HG02588 (cell line): ENCODE data around the gene TRAF1.

Source experiments
- ATAC-seq: cut with Tn5 transposase; IDR thresholded peaks from one replicate; pipeline ENCODE4 v1.9.1; 2021; ENCODE audit warnings: mild to moderate bottlenecking, moderate library complexity; ENCODE audit not compliant: unreplicated experiment

The TRAF1 gene

DNA sequence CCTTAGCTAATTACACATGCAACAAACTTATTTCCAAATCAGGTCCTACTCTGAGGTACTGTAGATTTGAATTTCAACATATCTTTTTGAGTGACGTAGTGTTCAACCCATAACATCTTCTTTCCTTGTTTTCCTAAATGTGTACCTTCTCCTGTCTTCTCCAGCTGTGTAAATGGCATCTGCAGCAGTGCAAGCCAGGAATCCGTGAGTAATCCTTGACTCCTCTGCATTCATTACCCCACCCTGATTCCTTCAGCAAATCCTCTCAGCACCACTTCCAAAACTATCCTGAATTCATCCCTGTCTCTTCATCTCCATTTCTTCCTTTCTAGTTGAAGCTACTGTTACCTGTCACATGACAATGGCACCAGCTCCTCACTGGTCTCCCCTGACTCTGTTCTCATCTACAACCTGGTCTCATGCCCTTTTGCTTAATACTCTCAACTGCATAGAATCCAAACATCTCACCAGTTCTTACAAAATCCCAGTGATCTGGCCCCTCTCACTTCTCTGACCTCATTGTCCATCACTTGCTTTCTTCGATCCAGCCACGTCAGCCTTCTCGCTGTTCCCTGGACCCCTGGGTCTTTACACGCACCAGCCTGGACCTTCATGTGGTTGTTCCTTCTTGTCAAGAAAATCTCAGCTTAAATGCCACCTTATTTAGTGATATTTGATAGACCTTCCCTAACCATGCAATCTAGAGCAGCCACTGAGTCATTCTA lies 14.6 kb upstream of the TRAF1 start:
- ATAC-seq, result no peak

DNA sequence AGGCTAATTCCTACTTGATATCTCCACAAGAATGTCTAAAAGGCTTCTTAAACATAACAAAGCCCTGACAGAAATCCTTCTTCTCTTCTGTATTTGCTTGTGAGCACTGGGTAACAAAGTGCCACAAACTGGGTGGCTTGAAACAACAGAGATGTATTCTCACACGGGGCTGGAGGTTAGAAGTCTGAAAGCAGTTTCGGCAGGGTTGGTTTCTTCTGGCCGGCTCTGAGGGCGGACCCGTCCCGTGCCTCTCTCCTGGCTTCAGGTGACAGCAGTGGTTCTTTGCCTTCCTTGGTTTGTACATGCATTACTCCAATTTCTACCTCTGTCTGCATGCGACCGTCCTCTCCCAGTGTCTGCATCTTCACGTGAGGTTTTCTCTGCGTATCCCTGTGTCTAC lies 14.0 kb upstream of the TRAF1 start:
- ATAC-seq, result no peak

DNA sequence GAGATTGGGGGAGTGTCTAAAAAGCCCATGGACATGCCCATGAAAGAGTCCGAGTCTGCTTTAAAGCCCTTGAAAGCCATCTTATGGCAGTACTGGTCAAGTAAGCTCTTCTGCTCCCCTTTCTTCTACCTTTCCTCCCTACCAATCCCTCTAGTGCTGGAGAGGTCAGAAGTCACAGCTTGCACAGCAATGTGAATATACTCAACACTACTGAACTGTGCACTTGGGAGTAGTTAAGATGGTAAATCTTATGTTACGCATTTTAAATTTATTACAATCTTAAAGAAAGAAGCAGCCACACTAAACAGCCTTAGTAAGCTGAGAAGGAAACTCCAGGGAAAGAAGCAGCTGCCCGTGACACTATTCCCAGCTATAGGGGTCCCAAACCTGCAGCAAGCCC lies 12.3 kb upstream of the TRAF1 start:
- no peak for ATAC-seq

DNA sequence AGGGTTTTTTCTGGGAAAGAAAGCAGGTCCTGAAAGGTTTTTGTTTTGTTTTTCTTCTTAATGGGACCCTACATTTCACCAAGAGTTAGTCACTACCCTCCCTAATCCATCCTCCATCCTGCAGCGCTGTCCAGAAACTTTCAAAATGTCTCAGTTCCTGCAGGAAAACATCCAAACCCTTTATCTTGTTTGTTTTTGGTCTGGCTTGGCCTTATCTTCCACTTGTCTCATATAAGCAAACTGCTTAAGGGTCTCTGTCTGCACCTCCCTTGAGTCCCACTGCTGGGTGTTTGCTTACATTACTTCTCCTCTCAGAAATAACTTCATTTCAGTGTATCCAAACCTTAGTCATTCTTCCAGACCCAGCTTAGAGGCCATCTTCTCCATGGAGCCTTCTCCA lies 11.0 kb upstream of the TRAF1 start:
- no peak for ATAC-seq

DNA sequence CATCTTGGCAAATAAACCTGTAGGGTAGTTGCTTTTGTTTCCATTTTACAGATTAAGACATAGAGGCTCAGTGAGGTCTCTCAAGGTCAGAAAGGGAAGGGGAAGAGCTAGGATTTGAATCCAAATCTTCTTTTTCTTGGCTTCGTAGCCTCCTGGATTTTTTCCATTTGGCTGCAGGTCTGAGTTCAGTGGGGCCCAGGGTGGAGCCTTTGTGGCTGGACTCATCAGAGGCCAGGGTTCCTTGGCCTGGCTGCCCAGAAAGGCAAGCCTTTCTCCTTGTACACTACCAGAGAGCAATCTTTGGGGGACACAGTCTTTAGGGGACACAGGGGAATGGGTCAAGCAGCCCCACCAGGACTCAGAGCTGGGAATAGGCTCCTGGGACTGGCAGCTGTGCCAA lies 10.5 kb upstream of the TRAF1 start:
- ATAC-seq, result no peak

DNA sequence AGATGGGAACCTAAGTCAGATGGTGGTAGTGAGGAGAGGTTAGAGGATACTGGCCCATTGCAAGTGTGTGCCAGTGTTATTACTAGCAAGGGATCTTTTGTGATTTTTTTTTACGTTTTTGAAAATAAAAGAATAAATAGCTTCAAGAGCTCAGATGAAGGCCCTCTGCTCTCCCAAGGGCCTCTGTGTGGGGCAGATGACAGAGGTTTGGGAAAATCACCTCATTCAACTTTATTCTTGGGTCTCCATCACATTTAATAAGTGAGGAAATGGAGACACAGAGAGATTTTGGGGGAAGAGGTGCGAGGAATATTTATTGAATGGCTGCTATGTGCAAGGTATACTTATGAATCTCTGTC lies 10.1 kb upstream of the TRAF1 start:
- no peak for ATAC-seq

DNA sequence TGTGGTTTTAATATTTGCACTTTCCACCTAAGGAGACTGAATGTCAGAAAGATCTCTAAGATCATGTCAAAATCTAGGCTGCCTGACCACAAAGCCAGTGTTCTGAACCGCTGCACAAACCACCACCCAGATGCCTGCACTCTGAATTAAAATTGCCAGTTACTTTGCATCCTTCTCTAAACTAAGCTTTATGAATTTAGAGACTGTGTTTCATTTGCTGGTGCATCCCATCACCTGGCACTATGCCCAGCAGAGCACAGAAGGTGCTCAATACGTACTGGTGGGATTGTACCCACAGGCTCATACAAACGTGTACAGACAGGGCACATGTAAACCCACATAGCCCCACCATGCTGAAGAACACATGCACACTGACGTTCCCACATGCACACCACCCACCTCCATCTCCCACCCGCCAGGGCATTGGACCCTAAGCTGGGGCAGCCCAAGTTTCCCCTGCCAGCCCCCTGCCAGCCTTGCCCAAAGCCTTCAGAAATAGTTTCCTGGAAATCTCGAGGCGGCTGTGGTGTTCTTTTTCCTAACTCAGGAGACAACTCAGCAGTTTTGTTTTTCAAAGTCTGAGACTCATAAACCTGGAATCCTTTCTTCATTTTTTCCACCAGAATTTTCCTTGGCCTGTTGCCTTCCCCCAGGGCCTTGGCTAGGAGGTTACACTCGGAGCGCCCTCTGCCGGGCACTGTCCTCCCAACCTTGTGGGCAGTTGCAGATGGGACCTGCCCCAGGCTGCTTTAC lies 9.6 kb upstream of the TRAF1 start:
- peak; percentile 38 for ATAC-seq

DNA sequence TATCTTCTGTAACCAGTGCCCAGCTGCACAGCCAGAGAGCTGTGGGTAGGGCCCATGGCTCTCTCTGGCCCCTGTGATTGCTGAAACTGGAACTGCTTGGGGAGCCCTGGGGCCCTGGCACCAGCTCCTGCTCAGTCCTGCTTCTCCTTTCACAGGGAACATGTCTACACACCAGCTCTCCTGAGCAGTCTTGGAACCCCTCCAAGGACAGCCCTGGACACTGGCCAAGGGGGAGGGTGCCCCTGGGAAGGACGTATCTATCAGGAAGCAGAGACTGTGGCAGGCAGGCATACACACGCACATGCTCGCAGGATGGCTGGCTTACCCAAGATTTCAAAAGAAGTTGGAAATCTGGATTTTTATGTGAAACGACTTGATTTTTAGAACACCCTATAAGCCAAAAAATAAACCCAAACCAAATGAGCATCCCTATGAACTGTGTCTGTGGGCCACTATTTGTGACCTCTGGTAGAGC lies 8.8 kb upstream of the TRAF1 start:
- no peak for ATAC-seq

DNA sequence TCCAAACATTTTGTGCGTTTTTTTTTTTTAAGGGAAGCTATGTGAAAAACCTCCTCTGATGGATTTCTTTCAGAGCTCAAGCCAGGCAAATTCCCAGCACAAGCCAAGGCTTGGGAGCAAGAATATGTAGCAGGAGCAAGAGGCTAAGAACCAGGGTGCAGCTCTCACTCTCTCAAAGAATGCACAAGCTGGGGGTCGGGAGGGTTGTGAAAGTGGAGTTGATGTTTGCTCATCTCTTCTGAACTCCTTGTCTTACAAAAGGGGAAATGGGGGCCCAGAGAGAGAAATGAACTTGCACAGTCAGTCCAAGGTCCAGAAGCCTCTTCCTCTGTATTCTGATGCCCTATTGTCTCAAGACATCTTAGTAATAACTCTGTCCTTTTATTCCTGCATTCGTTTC lies 7.7 kb upstream of the TRAF1 start:
- ATAC-seq, result no peak

DNA sequence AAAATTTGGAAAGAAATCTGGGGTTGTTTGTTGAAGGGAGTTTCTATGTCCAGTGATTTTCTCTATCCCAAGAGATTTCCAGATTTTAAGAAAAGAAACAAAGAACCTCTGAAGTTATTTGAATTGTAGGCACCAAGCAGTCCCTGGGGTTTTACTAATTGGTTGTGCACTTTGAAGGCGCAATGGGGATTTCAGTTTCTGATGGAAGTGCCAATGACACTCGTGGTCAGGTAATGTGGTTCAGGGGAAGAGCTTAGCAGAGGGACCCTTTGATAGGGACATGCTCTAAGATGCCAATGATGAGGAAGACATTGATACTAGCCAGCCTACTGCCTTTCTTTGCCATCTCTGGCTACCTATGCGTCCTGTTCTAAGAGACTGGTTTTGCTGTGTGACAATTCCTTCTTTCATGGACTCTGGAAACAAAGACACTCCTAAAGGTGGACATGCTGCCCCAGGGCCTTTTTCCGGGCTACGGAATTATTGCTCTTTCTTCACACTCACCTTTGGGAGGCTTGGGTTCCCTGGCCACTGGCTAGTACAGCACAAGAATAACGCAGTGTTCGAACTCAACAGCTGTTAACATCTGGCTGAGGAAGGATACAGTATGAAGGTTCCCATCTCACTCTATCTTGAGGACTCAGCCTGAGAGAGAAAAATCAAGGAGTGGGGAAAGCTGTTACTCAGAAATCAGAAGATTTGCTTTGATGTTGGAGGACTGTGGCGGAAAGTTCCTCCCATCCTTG lies 6.9 kb upstream of the TRAF1 start:
- ATAC-seq, result no peak

DNA sequence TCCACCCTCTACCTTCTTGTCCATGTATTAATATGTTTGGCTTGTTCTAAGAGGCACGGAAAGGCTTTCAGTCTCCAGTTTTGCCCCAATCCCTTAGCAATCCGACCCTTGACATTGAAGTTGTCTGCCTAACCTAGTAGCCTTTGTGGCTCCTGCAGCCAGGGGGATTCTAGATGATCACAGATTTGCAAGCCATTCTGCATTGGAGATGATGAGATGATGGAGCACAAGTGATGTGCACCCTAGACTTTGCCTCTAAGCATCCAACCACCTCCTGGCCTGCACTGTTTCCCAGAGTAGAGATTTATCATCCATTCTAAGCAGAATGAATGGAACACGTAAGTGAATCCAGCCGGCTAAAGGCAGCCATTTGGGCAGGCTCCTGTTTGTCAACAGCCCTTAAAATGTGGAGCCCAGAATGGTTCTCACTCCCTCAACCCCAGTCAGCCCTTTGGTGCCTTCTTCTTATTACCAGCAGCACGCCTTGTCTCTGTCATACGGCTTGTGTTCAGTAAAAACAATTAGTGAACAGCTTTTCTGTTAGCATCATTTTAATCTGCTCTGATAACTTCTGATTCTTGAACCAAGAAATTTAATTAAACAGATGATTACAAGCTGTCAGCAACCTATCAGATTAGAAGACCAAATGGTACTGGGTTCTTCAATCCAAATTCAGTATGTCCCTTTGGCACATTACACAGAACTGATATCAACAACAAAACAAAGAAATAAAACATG lies 5.7 kb upstream of the TRAF1 start:
- no peak for ATAC-seq

DNA sequence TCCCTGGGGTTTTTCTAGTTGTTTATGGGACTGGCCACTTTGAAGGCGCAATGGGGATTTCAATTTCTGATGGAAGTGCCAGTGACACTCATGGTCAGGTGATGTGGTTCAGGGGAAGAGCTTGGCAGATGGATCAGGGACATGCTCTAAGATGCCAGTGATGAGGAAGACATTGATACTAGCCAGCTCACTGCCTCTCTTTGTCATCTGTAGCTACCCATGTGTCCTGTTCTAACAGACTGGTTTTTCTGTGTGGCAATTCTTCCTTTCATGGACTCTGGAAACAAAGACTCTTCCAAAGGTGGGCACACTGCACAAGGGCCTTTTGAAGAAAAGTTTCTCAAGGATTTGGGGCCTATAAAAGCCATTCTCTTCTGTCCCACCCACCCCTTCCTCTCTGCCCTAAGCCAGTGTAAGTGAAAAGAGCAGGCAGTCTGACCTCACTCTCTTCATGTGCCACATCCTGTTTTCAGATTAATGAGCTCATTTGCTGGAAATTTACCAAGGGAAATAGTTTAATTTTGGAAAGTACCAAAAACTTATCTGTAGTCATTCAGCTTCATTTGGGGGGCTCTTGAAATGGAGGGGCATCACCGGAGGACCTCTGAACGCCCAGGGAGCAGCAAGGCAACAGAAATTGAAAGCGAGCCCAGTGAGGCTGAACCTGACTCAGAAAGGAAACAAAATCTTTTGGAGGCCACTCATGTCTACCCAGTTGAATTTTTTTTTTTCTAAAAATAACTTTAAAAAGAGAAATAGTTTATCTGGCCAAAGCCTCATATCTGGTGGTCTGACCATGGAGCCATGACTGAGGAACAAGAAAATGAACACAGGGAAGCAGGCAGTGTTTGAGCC lies 4.9 kb upstream of the TRAF1 start:
- peak; percentile 48 for ATAC-seq

DNA sequence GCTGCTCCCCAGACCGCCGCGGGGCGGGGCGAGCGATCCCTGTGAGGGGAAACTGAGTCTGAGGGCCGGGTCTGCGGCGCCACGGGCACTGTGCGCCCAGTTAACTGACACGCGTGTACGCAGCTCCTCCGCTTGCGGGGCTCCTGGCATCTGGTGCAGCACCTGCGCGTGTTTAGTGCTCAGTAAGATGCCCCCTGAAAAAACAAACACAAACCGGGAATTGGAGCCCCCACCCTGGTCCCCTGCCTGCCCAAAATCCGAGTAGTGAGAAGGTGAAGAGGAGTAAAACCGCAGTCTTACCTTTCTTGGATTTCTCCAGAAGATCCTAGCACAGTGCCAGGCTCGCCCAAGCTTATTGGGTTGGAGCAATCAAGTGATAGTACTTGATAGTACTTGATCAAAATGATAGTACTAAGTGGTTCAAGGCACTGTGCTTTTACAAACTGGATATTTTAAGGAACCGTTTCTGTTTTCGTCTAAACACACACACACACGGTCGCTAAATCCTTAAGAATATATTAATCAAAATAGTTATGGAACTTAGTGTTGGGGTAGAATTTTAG lies 2.7 kb upstream of the TRAF1 start:
- ATAC-seq, result no peak

DNA sequence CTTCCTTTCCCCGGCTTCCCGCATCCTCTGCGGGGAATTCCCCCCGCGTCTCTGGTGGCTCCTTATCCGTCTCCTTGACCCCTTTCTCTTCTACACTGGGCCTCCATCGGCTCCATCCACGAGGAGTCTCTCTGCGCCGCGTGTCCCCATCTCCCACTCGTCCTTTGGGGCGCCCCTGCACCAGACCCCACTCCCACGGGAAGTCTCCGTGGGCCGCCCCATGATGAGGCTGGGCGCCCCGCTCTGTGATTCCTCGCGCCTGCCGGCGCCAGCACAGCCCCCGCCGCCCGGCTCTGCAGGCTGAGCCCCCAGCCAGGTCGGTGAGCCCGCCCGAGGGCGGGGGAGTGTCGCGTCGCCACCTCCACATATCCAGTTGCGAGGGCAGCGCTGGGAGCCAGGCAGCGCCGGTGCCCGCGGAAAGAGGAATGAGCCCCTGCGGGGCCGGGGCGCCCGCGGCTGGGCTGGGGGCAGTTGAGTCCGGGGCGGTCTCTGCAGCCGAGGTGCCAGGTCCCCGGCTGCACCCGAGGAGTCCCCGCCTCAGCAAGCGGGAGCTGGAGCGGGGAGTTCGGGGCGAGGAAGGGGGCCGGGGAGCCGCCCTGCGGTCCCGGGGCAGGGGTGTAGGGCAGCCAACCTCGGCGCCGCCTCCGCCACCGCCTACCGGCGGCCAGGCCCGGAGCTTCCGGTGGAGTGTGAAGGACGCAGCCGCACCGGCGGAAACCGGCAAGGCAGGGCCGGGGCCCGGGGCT lies 2.1 kb upstream of the TRAF1 start:
- ATAC-seq, result peak; percentile 38

DNA sequence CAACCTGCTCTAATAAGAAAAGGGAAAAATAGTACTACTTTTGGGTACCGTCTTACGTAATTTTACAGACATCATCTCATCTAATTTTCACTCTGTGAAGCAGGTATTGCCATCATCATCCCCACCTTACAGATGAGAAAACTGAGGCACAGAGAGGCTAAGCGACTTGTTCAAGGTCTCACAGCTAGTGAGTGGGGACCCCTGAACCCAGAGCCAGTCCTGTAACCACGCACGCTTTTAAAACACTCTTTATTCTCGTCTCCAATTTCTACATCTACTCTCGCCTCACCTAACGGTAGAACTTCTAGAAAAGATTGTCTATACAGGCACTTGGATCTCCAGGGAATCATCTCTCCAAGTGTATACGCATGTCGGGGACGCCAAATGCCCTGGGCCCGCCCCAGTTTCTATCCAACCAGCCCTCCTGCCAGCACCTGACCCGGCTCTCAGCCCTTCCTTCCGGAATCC lies 1.5 kb upstream of the TRAF1 start:
- ATAC-seq, result peak; percentile 2

DNA sequence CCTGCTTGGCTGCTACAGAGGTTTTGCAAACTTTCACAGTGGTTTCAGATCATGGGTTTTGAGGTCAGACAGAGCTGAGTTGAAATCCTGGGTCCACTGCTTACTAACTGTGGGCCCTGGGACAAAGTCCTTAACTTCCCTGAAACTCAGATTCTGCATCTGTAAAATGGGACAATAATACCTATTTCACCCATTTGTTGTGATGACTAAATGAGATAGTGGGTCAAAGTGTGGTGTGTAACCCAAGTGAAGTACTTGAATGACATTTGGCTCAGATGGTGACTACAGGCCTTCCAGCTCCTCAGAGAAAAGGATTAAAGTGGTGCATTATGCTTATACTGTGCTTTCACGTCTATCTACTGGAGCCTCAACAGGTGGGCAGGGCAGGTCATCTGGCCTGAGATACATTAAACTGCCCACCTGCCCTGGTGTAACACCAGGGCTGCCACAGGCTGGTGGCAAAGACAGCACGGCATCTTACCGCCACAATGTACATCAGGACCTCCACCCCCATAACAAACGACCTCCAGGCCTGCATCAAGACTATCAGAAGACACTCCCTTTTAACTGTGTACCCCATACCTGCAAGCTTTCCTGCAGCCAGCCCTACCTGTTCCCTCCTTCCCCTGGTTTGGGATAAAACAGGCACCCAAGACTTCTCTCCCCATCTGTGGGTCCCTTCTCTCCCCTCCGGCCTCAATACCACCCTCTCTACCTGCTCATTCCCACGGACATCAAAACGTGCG lies 846 bp upstream of the TRAF1 start:
- ATAC-seq, result no peak

DNA sequence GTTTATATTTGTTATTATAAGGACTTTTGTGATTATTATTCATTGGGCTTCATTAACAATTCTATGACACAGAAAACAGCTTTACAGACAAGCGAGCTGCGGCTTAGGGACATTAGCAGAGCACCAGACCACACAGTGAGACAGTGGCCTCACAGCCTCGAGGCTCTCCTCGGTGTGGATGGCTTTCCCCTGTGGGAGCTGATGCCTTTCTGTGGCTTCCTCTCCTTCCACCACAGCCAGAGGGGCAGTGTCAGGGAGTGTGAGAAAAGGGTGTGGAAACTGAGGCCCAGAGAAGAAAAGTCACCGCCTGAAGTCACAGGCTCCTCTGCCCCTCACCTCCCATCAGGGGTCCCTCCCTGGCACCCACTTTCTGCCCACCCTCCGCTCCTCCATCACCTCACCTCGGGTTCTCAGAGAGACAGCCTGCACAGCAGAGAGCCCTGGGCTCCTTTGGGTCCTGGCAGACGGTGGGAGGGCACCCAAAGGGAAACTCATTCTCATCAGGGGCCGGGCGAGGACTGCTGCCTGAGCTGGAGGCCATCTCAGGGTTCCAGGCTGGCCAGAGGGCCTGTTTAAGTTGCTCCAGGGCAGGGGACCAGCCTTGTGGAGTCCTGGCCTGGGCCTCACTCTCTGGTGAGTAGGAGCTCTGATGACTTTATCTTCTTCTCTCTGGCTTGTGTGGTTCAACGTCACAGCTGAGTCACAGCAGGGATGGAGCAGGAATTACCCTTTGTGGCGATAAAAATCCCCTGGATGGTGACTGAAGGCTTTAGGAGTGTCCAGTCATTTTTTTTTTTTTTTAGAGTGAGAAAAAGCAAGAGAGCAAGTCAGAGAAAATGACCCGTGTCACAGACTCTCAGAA lies 830 bp downstream of the TRAF1 start:
- peak; percentile 42 for ATAC-seq
